B cell (primary cell): Measurements from ENCODE around the gene WWC2. TPM values are rescaled to one million over a fixed set of nuclear protein-coding genes. Genes with fewer than 3 reads are reported as not detected.

Source experiments
- ATAC-seq: fragments of 200-7000 bp; cut with Tn5 transposase; one replicate; pipeline ENCODE4 v1.10.0; 2021; ENCODE audit warnings: low read depth, mild to moderate bottlenecking, moderate number of reproducible peaks, moderate library complexity
- CTCF ChIA-PET: fragments of 350-600 bp; sonication (Branson Sonifier 250); formaldehyde crosslinking; loops from one replicate; lab custom pipeline; 2021; ENCODE audit warnings: antibody characterized with exemption, inconsistent platforms; lab: Charles Lee
- POLR2A ChIA-PET: fragments of 350-600 bp; sonication (Branson Sonifier 250); formaldehyde crosslinking; loops from one replicate; lab custom pipeline; 2021; ENCODE audit warnings: antibody characterized with exemption; lab: Charles Lee
- DNase-seq: peaks from one replicate; pipeline ENCODE4 v3.0.0; 2013
- H2AFZ ChIP-seq: 2 replicates; pipeline ENCODE4 v1.6.1; 2012; ENCODE audit warnings: mild to moderate bottlenecking, low read depth, low read length; ENCODE audit not compliant: insufficient read depth, poor library complexity, severe bottlenecking
- H3K27ac ChIP-seq, 2 donors: 1 replicate in 1 of 2; 2 replicates in 1 of 2; pipeline ENCODE4 v1.5.1; 2012 to 2013; ENCODE audit warnings: low read length in 2 of 2, mild to moderate bottlenecking in 2 of 2, moderate library complexity in 1 of 2
- H3K27me3 ChIP-seq, 4 experiments: fragments of 200-600 bp in 1 of 4; sonication (generic) in 1 of 4; replicated peaks in 1 of 4; 1 replicate in 2 of 4; 2 replicates in 2 of 4; pipeline versions ENCODE4 v1.6.1 to v1.7.0; 2013 to 2016; ENCODE audit warnings: low read length in 3 of 4, mild to moderate bottlenecking in 2 of 4, mixed read lengths in 1 of 4, moderate library complexity in 1 of 4; ENCODE audit not compliant: insufficient read depth in 4 of 4, control insufficient read depth in 3 of 4; ENCODE audit errors: control extremely low read depth in 1 of 4
- H3K36me3 ChIP-seq, 2 experiments: replicated peaks in 1 of 2; 1 replicate in 1 of 2; 2 replicates in 1 of 2; pipeline versions ENCODE4 v1.6.1 to v1.7.1; 2013; ENCODE audit warnings: low read length in 1 of 2; ENCODE audit not compliant: insufficient read depth in 2 of 2, control insufficient read depth in 1 of 2; ENCODE audit errors: control extremely low read depth in 1 of 2, extremely low read depth in 1 of 2
- H3K4me1 ChIP-seq, 2 donors: fragments of 200-600 bp in 1 of 2; sonication (generic) in 1 of 2; 1 replicate in 1 of 2; 2 replicates in 1 of 2; pipeline versions ENCODE4 v1.5.1 to v1.6.1; 2013 to 2017; ENCODE audit warnings: low read length in 2 of 2; ENCODE audit not compliant: control insufficient read depth in 2 of 2, insufficient read depth in 2 of 2
- H3K4me2 ChIP-seq: replicated peaks from 2 replicates; pipeline ENCODE3; 2012; ENCODE audit warnings: mild to moderate bottlenecking, low read depth, low read length; ENCODE audit not compliant: poor library complexity, severe bottlenecking
- H3K4me3 ChIP-seq, 5 experiments: fragments of 200-600 bp in 1 of 5; sonication (generic) in 1 of 5; 1 replicate in 3 of 5; 2 replicates in 2 of 5; pipeline versions ENCODE4 v1.5.1 to v1.7.0; 2011 to 2016; ENCODE audit warnings: low read length in 4 of 5, mild to moderate bottlenecking in 4 of 5, low read depth in 2 of 5, control low read depth in 1 of 5, moderate library complexity in 1 of 5; ENCODE audit not compliant: insufficient read depth in 1 of 5; ENCODE audit errors: control extremely low read depth in 1 of 5, extremely low read depth in 1 of 5
- H3K79me2 ChIP-seq: fragments of 200-600 bp; sonication (generic); one replicate; pipeline ENCODE4 v1.6.0; 2016; ENCODE audit warnings: low read length; ENCODE audit not compliant: control insufficient read depth, insufficient read depth
- H3K9ac ChIP-seq: fragments of 200-600 bp; sonication (generic); 2 replicates; pipeline ENCODE4 v1.6.1; 2017; ENCODE audit warnings: mild to moderate bottlenecking, low read length, moderate library complexity
- H3K9me3 ChIP-seq, 3 donors: one replicate each; pipeline versions ENCODE4 v1.6.1 to v1.7.1; 2013; ENCODE audit warnings: low read length in 2 of 3; ENCODE audit not compliant: control insufficient read depth in 2 of 3, insufficient read depth in 1 of 3; ENCODE audit errors: control extremely low read depth in 1 of 3
- H4K20me1 ChIP-seq: 2 replicates; pipeline ENCODE4 v1.6.0; 2012; ENCODE audit warnings: mild to moderate bottlenecking, low read length; ENCODE audit not compliant: insufficient read depth, control insufficient read depth, poor library complexity, severe bottlenecking
- H3K27ac Mint-ChIP-seq: one replicate; pipeline ENCODE4 v1.8.0; 2021; ENCODE audit warnings: mixed read lengths
- H3K27me3 Mint-ChIP-seq: one replicate; pipeline ENCODE4 v1.8.0; 2021; ENCODE audit warnings: mixed read lengths
- H3K4me1 Mint-ChIP-seq: one replicate; pipeline ENCODE4 v1.8.0; 2021; ENCODE audit warnings: mixed read lengths
- H3K4me3 Mint-ChIP-seq: one replicate; pipeline ENCODE4 v1.8.0; 2021; ENCODE audit warnings: mixed read lengths
- H3K9me3 Mint-ChIP-seq: one replicate; pipeline ENCODE4 v1.8.0; 2022; ENCODE audit warnings: mixed read lengths; ENCODE audit not compliant: insufficient read depth
- EZH2 ChIP-seq: IDR thresholded peaks from 2 replicates; pipeline ENCODE4 v1.6.1; 2012; ENCODE audit warnings: borderline replicate concordance, low read depth, mild to moderate bottlenecking, moderate library complexity, low read length; ENCODE audit not compliant: insufficient read depth, poor library complexity, severe bottlenecking
- WGBS: methylation state at CpG from one replicate; pipeline ENCODE4 v1.1.5; 2013; ENCODE audit warnings: missing lambda C conversion rate; ENCODE audit not compliant: insufficient coverage; 5-methylcytosine and 5-hydroxymethylcytosine counted together
- intact Hi-C: fragments of 100-400 bp; cut with micrococcal nuclease; formaldehyde crosslinking; loops from one replicate; pipeline ENCODE4 v1.10.0; 2022
- polyA plus RNA-seq: library from polyadenylated mRNA; depleted of rRNA; stranded (reverse); fragments of >200 nt; gene quantifications from 2 replicates; pipeline ENCODE4 v1.2.3, GENCODE V29; 2012
- total RNA-seq, 2 donors: library from RNA; stranded (reverse); fragments of 120-200 nt in 1 of 2; gene quantifications; 1 replicate in 1 of 2; 2 replicates in 1 of 2; pipeline versions ENCODE4 v1.2.3 to v1.2.4, GENCODE V29; 2013 to 2022
- TF ChIP-seq, protein P1 (sequence below): fragments of 200-600 bp; IDR thresholded peaks from one replicate; pipeline ENCODE4 v1.8.0; 2022; ENCODE audit warnings: antibody characterized with exemption, mild to moderate bottlenecking

WWC2 gene
- total and polyA plus RNA-seq, 2 donors (not counting 1 experiment from before 2014, with no cell fraction given) = 0.07 to 0.32 TPM

DNA sequence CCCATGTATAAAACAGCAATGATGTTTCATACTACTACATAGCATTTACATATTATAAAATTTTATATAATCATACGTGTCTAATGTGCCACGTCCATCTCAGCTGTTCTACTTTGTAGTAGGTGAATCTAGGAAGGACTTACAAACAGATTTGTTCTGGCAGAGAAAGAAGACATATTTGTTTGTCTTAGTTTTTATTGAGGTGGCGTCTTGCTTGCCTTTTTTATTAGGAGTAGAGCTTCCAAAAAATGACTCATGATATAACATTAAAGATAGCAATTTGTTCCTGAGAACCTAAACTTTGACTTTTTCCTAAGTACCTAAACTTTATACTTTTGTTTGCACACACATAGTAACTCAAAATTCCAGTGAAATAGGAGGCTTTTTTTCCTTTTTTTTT is 156.4 kb downstream of the WWC2 start:
- H3K9me3 Mint-ChIP-seq = no peaks in the 10 kb centered on the region
- H3K4me3 Mint-ChIP-seq = no peak overlapping the region
- H3K4me1 ChIP-seq = no peaks in the 10 kb centered on the region
- no peak for TF ChIP-seq EZH2
- TF ChIP-seq, protein P1, sequence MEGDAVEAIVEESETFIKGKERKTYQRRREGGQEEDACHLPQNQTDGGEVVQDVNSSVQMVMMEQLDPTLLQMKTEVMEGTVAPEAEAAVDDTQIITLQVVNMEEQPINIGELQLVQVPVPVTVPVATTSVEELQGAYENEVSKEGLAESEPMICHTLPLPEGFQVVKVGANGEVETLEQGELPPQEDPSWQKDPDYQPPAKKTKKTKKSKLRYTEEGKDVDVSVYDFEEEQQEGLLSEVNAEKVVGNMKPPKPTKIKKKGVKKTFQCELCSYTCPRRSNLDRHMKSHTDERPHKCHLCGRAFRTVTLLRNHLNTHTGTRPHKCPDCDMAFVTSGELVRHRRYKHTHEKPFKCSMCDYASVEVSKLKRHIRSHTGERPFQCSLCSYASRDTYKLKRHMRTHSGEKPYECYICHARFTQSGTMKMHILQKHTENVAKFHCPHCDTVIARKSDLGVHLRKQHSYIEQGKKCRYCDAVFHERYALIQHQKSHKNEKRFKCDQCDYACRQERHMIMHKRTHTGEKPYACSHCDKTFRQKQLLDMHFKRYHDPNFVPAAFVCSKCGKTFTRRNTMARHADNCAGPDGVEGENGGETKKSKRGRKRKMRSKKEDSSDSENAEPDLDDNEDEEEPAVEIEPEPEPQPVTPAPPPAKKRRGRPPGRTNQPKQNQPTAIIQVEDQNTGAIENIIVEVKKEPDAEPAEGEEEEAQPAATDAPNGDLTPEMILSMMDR = no peak
- H3K27ac Mint-ChIP-seq = no peak overlapping the region
- no peaks in the 10 kb centered on the region for H4K20me1 ChIP-seq
- intact Hi-C loops = no loop called here
- ATAC-seq (no peak), DNase-seq (no peak)
- no peak overlapping the region for H3K27ac ChIP-seq
- no peaks in the 10 kb centered on the region for H3K9me3 ChIP-seq
- H3K4me3 ChIP-seq = no peak overlapping the region
- no peaks in the 10 kb centered on the region for H3K27me3 ChIP-seq
- H3K4me2 ChIP-seq = no peak overlapping the region
- ChIA-PET POLR2A (no interaction called here), CTCF (interaction anchor here (1.5 to 1.9 kb wide), 2 partner anchors 10 to 316 kb away, joined by 3 to 6 read pairs; no protein-coding TSS in a partner anchor)
- no peaks in the 10 kb centered on the region for H3K36me3 ChIP-seq
- no peak overlapping the region for H3K9ac ChIP-seq
- no peaks in the 10 kb centered on the region for H3K4me1 Mint-ChIP-seq
- no peak overlapping the region for H2AFZ ChIP-seq
- H3K79me2 ChIP-seq = no peaks in the 10 kb centered on the region
- peaks cover 3% of the 10 kb centered on the region for H3K27me3 Mint-ChIP-seq
- WGBS = no CpG with 5 or more reads among the region's 3 CpGs

DNA sequence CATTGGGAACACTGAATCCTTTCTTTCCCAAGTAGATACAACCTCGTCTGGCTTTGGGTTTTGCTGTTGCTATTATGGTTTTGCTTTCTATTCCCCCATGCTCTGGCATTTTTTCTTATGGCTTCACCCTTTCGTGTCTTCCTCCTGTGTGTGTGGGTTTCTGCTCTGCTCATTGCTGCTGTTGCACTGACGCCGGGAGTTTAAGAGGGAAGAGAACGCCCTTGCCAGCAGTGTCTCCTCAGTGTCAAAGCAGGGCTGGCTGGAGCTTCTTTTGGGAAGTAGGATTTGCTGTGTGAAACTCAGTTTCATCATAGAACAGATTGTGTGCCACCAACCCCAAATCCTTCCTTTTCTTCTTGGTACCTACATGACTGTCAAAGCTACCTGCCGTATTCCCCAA is 157.3 kb downstream of the WWC2 start:
- Mint-ChIP-seq H3K9me3 (no peaks in the 10 kb centered on the region), H3K4me1 (no peaks in the 10 kb centered on the region), H3K27me3 (peaks cover 7% of the 10 kb centered on the region), H3K27ac (no peak overlapping the region), H3K4me3 (no peak overlapping the region)
- intact Hi-C loops = loop anchor here (1.0 kb wide), 1 partner anchor 318 kb away; no protein-coding TSS in a partner anchor
- no peaks in the 10 kb centered on the region for H4K20me1 ChIP-seq
- no peaks in the 10 kb centered on the region for H3K27me3 ChIP-seq
- ChIA-PET CTCF (interaction anchor here (0.7 to 1.9 kb wide), 9 partner anchors 8 to 317 kb away, joined by 3 to 6 read pairs (median 3); no protein-coding TSS in a partner anchor), POLR2A (no interaction called here)
- DNase-seq (no peak), ATAC-seq (no peak)
- no peak overlapping the region for H2AFZ ChIP-seq
- WGBS = no CpG with 5 or more reads among the region's 6 CpGs
- H3K4me2 ChIP-seq = no peak overlapping the region
- no peaks in the 10 kb centered on the region for H3K79me2 ChIP-seq
- no peak overlapping the region for H3K9ac ChIP-seq
- H3K9me3 ChIP-seq = no peaks in the 10 kb centered on the region
- no peak overlapping the region for H3K4me3 ChIP-seq
- TF ChIP-seq, protein P1 = no peak
- no peak for TF ChIP-seq EZH2
- no peaks in the 10 kb centered on the region for H3K36me3 ChIP-seq
- no peaks in the 10 kb centered on the region for H3K4me1 ChIP-seq
- no peak overlapping the region for H3K27ac ChIP-seq
